Stimulated activated CD4-positive, alpha-beta T cell treated with anti-CD3 and anti-CD28 coated beads, Interleukin-1b, Interleukin-23, amount 100 ng/mL, for 48 hours (primary cell): ENCODE data around the gene CENPU.
A peak's percentile ranks its signal among the peaks of the same experiment; 100 is the strongest.

ENCODE experiments used
- DNase-seq: peaks from one replicate; pipeline ENCODE4 v3.0.0-alpha.2; 2020

CENPU gene

DNA sequence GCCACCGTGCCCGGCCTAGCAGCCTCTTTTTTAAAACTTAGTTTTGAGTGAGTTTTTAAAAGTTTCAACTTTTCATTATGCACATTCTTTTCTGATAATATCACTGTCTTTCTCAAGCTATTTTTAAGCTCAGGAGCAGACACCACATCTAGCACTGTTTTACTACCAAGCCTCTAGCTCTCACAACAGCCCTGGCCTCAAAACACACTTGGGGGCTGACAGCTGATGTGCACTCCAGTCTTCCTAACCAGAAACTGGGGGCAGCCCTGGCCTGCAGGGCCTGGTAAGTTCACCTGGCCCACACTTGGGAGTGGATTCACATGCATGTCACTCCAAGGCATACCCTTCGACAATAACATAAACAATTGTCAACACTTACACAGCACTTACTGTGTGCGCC lies 34.0 kb downstream of the CENPU start:
- no peak for DNase-seq

DNA sequence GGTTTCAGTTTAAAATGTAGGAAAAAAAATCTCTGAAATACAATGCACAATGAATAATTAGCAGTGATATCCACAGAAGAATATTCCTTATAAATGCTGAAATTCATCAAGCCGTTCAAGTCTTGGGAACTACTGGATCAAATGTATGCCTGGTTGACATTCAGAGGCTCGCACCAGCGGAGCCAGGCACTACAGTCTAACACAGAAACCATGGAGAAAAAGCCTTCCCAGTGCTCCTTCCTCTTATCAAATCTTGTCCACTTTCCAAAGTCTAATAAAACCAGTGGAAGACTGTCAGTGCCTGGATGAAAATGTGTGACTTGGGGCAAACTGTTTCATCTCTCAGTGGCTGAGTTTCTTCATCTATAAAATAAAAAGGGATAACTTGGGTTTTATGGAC lies 35.9 kb downstream of the CENPU start:
- no peak for DNase-seq

DNA sequence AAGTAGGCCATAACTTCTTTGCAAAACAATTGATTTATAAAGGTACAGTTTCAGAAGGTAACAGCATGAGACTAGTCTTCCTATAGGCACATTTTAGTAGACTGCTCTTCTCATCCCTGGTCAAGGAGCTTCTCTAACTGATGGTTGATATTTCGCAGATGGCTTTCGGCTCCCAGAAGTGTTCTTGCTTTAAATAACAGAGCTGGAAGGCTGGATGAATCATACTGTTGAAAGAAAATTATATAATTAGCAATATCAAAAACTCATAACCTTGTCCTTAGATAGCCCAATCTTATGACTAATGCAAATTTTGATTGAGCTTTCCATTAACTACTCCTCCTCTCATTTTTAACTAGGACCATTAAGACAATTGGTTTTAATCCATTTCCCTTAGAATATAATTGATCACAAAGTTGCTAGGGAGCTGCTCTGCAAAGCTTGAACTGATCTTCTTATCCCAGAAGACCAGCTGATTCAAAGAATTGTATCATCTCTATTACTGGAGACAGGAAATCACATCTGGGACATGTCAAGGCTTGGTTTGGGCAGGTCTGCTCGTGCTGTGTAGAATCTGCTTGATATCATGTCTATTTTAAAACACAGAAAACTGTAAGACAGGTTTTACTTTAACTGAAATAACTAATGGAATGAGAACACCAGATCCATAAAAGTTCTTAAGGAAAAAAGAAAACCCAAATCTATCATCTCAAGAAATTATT lies 38.6 kb downstream of the CENPU start:
- DNase-seq = no peak

DNA sequence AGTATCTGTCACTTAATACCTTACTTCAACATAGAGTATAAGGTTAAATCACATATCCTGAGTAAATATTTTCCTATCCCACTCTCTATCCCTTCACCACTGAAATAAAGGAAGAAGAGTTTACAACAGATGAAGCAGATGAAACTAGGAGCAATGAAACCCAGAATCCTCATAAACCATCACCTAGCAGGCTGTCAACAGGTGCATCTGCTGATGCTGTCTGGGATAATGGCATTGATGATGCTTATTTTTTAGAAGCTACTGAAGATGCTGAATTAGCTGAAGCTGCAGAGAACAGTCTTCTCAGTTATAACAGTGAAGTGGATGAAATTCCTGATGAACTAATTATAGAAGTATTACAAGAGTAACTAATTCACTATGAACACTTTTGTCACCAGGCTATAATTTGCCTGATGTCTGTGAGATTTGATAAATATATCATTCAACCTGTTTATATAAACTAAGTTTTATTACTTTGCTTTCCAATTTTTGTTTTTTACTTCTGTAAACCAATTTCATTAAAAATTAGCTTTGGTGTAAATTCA lies 39.4 kb downstream of the CENPU start:
- DNase-seq = no peak

DNA sequence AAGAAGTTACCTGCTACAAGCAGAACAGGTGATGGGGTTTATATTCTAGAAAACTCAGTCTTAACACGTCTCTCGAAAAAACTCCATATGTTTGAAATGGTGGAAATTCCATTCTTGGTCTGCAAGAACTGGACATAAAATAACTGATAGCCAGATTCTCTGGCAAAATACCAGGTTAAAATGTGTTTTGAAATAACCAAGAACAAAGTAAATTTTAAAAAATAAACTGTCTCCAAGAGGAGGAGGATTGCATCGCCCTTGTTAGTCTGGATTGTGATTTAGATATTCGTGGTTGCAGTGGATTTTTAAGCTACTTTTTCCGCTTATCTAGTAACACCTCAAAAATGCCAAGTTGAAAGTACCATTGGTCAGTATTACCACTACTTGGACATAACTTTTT lies 40.8 kb downstream of the CENPU start:
- no peak for DNase-seq

DNA sequence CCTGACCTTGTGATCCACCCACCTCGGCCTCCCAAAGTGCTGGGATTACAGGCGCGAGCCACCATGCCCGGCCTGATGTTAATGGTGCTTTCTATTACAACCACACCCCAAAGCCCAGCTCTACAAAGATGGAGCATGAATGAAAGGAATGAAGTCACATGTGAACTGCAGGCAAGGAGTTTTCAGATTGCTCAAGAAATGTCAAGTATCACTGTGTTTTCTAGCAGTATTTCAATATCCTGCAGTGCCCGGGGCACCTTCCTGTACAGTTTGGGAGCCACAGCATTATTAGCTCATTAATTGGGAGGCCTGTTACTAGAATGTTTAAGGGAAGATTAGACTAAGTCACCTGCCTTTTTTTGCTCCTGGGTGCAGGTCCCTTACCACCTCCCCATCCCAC lies 44.2 kb downstream of the CENPU start:
- no peak for DNase-seq

DNA sequence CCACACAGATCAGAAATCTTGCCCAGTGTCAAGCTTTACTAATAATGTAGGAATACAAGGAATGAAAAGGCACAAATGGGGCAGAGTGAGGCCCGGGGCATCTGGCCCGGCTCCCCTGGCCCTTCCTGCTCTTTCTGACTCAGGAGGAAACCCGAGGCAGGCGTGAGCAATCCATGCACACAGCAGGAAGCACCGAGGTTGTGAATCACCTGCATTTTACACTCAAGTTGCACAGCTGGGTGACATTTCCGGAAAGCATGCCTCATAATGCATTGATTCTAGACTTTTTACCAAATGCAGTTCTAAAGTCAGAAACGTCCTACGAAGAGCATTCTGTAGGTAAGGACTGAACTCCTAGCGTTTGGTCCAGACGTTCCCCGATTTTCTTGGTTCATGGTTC lies 45.4 kb downstream of the CENPU start:
- peak; percentile 66 for DNase-seq

DNA sequence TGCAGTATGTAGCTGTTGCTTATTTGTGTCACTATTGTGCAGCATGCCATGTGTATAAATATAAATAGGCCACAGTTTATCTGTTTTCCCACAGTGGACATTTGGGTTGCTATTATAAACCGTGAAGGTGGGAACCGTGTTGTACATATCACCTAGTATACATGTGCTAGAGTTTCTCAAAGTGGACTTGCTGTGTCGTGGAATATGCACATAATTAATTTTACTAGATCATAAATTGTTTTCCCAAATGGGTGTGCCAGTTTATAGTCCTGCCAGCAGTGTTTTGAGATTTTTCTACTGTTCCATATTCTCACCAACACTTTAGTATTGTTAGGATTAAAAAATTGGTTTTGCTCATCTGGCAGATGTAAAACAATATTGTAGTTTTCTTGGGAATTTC lies 45.9 kb downstream of the CENPU start:
- DNase-seq = no peak

DNA sequence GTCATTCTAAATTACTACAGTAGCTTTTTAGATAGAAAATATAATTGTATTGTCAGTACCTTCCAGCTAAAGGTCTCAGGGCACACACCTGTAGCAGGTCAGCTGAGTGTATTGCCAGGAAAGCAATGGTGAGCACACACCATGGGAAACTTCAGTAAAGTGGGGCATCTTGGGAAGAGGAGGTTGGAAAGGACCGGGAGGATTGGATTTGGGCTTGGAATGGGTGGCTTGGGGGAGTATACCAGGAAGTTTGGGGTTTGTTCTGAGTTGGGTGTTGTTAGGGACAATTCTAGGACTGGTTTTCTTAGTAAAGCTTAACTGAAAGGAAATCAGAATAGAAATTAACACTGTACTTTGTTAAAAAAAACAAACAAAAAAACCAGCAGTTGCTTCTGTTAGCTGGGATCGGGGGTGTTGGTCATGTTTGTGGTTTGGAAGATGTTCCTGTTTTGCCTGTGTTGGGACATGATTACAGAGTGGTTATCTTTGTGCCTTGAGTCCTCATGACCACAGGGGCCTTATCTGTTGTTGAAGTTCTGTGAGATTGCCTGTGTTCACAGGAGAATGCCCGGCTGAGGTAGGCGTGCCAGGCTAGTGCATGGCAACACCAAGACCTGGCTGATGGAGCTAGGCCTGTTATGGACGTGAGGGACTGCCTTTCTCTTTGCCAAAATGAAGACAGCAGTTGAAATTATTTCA lies 49.3 kb downstream of the CENPU start:
- DNase-seq = no peak

DNA sequence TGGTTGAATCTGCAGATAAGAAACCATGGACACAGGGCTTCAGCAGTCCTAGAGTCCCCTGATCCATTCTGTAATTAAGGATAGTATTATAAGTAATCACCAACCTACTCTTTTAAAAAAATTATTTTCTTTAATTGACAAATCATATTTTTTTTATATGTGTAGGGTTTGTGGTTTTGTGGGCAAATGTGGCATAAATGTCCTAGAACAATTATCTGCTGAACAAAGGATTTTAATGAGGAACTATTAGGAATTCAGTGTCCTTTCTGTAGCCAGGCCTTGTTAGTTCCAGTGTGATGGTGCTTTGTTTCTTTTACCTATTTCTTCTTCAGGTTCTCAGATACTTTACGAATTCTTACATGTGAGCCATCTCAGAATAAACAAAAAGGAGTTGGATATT lies 52.0 kb downstream of the CENPU start:
- DNase-seq = no peak

DNA sequence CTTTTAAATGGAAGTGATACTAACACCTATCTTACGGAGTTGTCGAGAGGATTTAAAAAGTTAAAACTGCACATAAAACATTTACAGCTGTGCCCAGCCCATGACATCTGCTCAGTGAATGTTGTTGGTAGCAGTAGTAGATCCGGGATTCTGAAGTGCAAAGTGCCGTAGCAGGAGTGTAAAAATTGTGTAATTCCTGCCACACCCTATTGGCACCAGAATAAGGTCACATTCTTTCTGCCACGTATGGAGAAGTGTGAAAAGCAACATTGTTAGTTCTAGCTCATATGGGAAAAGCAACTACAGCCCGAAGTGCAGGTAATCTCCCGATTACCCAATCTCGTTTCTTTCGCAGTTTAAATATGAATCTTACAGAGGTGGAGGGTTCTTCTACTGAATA lies 53.2 kb downstream of the CENPU start:
- DNase-seq = no peak

DNA sequence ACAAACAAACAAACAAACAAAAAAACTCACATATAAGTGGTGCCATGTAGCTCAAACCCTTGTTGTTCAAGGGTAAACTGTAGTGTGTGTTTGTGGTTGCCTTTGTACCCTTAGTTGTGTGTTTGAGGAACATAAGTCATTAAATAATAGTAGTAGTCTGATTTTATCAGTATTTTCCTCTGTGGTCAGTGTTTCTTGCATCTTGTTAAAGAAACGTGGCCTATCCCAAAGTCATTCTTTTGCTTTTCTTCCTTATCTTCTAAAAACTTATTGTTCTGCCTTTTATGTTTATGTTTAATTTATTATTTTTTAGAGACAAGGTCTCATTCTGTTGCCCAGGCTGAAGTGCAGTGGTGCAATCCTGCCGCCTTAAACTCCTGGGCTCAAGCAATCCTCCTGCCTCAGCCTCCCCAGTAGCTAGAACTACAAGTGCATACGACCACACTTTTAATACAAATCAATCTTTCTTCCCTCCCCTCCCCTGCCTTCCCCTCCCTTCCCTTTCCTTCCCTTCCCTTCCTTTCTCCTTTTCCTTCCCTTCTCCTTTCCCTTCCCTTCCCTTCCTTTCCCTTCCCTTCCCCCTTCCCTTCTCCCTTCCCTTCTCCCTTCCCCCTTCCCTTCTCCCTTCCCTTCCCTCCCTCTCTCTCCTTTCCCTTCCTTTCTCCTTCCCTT lies 57.9 kb downstream of the CENPU start:
- DNase-seq = no peak

DNA sequence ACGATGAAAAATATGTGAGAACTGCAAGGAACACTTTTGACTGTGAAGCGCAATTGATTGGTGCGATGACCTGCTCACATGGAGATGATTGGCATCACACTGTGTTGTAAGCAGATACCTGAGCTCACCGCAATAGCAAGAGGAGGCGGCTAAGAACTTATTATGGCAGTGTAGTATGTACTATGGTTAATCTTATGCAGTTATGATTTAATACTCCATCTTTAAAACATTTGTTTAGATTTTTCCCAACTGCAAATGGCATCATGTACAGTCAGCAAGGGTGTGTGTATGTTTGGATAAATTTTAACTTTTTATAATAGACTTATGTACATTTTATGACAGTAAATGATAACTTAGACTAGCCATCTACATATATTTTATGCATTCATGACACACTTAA lies 58.9 kb downstream of the CENPU start:
- DNase-seq = no peak

DNA sequence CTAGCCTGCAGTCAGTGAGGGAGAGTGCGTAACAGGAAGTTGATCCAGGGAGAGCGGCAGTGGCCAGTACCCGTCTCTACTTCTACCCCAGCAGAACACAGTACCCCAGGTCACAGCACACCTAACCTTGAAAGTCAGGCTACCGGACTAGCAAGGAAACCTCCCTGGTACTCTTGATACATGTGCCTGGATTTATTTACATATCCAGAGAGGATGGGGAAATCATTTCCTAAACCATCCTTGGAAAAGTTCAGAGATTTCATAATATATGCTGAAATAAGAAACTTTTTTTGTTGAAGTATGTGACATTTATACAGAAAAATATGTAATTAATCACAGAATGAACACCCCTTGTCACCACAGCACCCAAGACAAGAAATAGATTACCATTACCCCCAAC lies 59.9 kb downstream of the CENPU start:
- DNase-seq = no peak

DNA sequence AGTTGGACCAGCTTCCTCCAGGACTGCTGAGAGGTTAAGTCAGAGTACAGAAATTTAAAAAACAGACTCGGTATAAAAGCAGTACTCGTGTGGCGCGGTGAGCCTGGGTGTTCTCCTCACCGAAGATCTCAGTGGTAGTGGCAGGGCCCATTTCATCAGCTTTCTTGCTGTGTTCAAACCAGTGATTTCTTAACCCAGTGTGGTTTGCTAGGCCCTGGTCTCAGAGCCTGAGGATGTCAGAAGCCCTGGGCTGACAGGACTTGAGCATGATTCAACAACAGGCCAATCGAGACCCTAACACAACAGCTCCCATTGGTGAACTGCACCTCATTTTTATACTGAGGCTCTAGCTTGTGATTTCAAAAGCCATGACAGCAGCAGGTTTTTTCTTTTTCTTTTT lies 61.2 kb downstream of the CENPU start:
- DNase-seq = no peak

DNA sequence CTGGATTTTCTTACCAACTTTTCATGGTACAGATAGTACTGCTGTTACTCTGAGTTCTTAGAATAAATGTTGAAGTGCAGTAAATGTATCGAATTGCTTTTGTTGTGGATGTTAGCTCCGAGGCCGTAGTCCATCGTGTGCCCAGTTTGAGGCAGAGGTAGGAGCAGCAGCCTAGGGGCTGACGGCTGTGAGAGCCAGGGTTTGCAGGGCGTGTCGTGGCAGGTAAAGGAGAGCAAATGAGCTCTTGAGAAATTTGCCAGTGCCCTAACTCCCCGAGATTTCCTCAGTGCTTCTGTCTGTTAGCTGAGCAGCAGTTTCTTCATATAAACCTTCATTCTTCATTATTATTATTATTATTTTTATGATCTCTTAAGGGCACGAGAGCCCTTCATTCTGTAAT lies 62.8 kb downstream of the CENPU start:
- no peak for DNase-seq

DNA sequence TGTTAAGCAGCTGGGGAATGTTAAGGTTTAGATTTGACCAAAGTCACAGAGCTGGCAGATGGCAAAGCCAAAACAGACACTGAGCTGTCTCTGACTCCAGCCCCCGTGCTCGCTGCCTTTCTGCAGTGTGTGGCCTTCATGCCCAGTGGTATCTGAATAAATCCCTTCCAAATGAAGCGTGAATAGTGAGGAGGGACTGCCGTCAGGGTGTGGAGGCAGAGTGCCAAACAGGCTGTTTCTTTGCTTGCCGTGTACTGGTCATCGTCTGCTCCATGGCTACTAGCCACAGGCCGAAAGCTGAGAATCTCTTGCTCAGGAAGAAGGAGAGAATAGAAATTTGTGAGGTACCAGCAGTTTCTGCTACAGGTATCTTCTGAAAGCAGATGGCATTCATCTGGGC lies 64.6 kb downstream of the CENPU start:
- no peak for DNase-seq

DNA sequence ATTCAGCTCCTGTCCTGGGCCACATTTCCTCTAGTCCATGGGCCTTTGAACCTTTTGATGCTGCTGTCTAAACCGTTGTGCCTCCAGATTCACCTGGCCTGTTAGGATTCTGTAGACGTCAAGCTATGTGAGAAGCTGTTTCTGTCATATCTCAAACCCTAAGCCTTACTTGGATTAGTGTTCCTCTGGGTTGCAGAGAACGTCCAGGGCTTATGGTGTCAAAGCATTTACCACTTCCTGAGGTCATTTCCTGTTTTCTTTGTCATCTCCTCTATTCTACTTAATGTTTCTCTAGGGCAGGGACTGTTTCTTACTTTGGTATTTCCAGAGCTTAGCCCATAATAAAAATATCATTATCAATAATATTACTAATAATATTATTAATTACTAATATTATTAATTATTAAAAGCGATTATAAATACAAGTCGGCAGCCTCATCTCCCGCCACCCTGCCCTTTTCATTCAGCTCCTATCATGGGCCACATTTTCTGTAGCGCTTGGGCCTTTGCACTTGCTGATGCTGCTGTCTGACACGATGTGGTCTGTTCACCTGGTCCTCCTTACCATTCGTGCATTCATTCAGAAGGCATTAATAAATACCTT lies 65.3 kb downstream of the CENPU start:
- no peak for DNase-seq

DNA sequence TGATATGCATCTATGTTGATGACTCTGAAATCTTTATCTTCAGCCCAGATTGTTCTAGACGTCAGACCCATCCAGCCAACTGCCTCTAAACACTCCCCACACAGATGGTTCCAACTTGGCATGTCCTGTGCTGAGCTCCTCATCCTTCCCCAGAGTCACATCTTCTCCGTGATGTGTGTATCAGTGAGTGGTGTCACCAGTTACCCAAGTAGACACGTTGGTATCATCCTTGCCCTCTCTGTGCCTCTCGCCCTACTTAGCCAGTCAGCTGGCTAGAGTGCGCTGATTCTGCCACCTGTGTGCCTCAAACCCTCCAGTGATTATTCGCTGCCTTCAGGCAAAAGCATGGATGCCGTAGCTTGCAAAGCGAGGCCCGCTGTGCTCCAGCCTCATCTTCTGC lies 65.8 kb downstream of the CENPU start:
- no peak for DNase-seq

DNA sequence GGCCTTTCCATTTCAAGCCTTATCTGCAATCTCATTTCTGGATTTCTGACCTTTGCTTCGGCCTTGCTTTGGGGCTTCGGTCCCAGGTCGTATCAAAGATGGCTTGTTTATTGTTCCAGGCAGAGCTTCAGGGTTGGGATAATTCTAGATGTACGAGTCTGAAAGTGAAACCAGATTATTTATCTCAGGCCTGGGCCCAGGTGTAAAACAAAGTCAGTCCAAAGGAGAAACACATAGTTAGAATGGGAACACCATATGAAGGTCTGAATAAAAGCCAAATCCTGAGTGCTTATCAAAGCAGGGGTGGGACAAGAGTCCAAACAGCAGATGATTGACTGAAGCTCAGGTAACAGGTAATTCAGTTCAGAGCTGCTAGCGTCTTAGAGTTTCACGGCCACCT lies 67.2 kb downstream of the CENPU start:
- no peak for DNase-seq

DNA sequence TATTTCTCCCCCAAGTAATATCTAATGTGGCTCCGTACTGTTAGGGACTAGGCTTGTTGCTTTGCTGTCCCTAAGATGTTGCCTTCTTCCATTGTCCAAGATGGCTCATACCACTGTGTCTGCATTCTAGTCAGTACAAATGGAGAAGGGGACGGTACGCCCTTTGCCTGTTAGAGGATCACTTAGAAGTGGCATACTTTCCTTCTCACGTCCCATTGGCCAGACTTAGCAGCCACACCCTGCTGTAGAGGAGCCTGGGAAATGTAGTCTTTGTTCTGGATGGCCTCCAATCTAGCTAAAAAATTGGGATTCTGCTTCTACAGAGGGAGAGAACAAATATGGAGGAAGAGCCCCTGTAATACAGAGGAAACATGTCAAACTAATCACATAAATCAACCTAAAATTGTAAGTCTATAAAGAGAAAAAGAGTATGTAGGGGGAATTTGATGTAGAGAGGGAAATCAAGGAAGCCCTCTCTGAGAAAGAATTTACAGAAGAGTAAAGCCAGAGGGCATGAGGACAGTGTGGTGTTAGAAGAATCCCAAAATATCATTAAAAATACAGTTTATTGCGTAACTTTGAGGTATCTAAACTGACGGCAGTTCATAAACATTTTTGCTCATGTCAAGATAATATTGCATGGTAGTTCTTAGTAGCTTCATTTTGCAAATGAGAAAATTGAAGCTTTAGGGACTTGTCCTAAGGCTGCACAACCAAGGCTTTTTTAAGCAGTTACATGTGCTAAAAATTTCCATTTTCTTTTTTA lies 69.3 kb downstream of the CENPU start:
- no peak for DNase-seq

DNA sequence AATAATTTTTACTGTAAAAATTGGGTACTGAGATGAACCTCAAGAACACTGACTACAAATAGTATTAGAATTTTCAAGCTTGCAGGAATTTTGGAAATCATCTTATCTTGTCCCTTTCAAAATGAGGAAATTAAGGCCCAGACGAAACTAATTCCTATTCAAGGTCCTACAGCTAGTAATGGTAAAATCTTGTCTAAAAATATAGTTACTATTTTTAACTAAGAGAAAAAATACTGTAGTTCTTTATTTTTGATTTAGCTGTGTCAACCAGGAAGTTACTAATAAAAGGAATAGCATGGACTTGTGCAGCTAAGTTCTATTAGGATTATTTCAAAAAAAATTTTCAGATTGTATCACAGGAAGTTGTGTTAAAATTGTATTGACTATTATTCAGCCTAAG lies 71.7 kb downstream of the CENPU start:
- no peak for DNase-seq

DNA sequence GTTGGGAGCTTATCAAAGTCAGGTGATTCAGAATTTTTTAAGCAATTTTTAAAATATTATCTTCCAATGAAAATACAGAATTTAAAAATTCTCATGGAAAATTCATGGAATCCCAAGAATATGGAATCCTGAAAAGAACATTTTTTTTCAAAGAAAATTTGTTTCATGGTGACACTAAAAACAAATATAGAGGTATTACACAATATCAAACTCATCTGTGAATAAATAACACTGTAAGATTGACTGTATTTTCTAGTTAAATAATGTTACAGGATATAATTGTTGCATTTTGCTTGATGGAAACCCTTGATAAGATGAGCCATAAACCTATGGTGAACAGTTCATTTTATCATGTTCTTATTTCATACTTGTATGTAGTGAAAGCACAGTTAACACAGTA lies 72.9 kb downstream of the CENPU start:
- DNase-seq = no peak
